HG03175 (cell line): ENCODE results near the gene AKAP3.

Experiments used
- ATAC-seq: cut with Tn5 transposase; IDR thresholded peaks from one replicate; pipeline ENCODE4 v1.9.1; 2021; ENCODE audit warnings: mild to moderate bottlenecking, moderate library complexity; ENCODE audit not compliant: unreplicated experiment

AKAP3 gene

GRCh38 chr12:4603421-4603820 is 45.4 kb downstream of the AKAP3 start:
- ATAC-seq = no peak

- no peak for ATAC-seq
Measured at GRCh38 chr12:4595881-4596280, 53.0 kb downstream of the AKAP3 start.

GRCh38 chr12:4591180-4591687 is 57.6 kb downstream of the AKAP3 start:
- no peak for ATAC-seq

- no peak for ATAC-seq
Measured at GRCh38 chr12:4589941-4590340, 58.9 kb downstream of the AKAP3 start.

GRCh38 chr12:4588916-4589315 is 59.9 kb downstream of the AKAP3 start:
- no peak for ATAC-seq

- no peak for ATAC-seq
Measured at GRCh38 chr12:4587108-4587507, 61.7 kb downstream of the AKAP3 start.

- ATAC-seq = no peak
Measured at GRCh38 chr12:4586500-4586899, 62.4 kb downstream of the AKAP3 start.

GRCh38 chr12:4584896-4585295 is 64.0 kb downstream of the AKAP3 start:
- no peak for ATAC-seq

GRCh38 chr12:4584281-4584680 is 64.6 kb downstream of the AKAP3 start:
- no peak for ATAC-seq

- ATAC-seq = no peak
Measured at GRCh38 chr12:4580281-4580688, 68.6 kb downstream of the AKAP3 start.

GRCh38 chr12:4579305-4580102 is 69.3 kb downstream of the AKAP3 start:
- ATAC-seq = no peak

- no peak for ATAC-seq
Measured at GRCh38 chr12:4572680-4573079, 76.2 kb downstream of the AKAP3 start.

GRCh38 chr12:4569261-4569660 is 79.6 kb downstream of the AKAP3 start:
- ATAC-seq = no peak

GRCh38 chr12:4567073-4567881 is 81.6 kb downstream of the AKAP3 start:
- ATAC-seq = peak; percentile 64

GRCh38 chr12:4566474-4566873 is 82.4 kb downstream of the AKAP3 start:
- ATAC-seq = no peak
